Measurements from ENCODE around the gene CCDC148. TPM values are rescaled to one million over a fixed set of nuclear protein-coding genes. Genes with fewer than 3 reads are reported as not detected.

Gene CCDC148
- total and polyA plus RNA-seq, 4 experiments from 2014 or later = not detected

GRCh38 chr2:158217593-158217992 is 239.0 kb downstream of the CCDC148 start:
- peaks cover 0 to 6% (median 4%) of the 10 kb centered on the region in 4 donors for H3K4me1 Mint-ChIP-seq
- intact Hi-C loops (cut with micrococcal nuclease) = no loop called here

GRCh38 chr2:158214431-158214830 is 242.1 kb downstream of the CCDC148 start:
- DNase-seq = no peak

More at GRCh38 chr2:158217593-158217992, 239.0 kb downstream of the CCDC148 start:
- H3K9me3 Mint-ChIP-seq = peaks cover 0 to 5% (median 0%) of the 10 kb centered on the region in 8 donors
- H3K27me3 Mint-ChIP-seq = peaks cover 5 to 9% of the 10 kb centered on the region in 2 donors
- ChIA-PET POLR2A (ENCODE audit: partially characterized antibody) (no interaction called here), CTCF (ENCODE audit: partially characterized antibody) (no interaction called here)
- H3K4me3 ChIP-seq (ENCODE audit: low read length in 2 of 2) = no peak overlapping the region
- H3K4me1 ChIP-seq (ENCODE audit: insufficient read depth, low read length) = no peaks in the 10 kb centered on the region
- no peaks in the 10 kb centered on the region for H3K27me3 ChIP-seq (ENCODE audit: insufficient read depth, low read length)
- H3K27ac Mint-ChIP-seq = no peak overlapping the region
- no peaks in the 10 kb centered on the region for H3K36me3 ChIP-seq (ENCODE audit: insufficient read depth, low read length)
- H3K36me3 Mint-ChIP-seq = peaks cover 0 to 4% of the 10 kb centered on the region in 2 donors
- DNase-seq = no peak
- H3K27ac ChIP-seq (ENCODE audit: low read depth, low read length) = no peak overlapping the region
- H3K9me3 ChIP-seq (ENCODE audit: control insufficient read depth in 1 of 2, low read length in 2 of 2) = no peaks in the 10 kb centered on the region
- H3K4me3 Mint-ChIP-seq = no peak overlapping the region

GRCh38 chr2:158213773-158214172 is 242.8 kb downstream of the CCDC148 start:
- POLR2A ChIA-PET (ENCODE audit: partially characterized antibody) = no interaction called here
- no peak overlapping the region for H3K27ac ChIP-seq (ENCODE audit: low read depth, low read length)
- intact Hi-C loops (cut with micrococcal nuclease) = no loop called here

More at GRCh38 chr2:158214431-158214830, 242.1 kb downstream of the CCDC148 start:
- Mint-ChIP-seq H3K27ac (no peak overlapping the region), H3K27me3 (peaks cover 0 to 2% of the 10 kb centered on the region in 2 donors), H3K4me1 (peaks cover 0 to 6% (median 4%) of the 10 kb centered on the region in 4 donors), H3K36me3 (no peaks in the 10 kb centered on the region), H3K4me3 (no peak overlapping the region), H3K9me3 (peaks cover 0 to 3% (median 0%) of the 10 kb centered on the region in 8 donors)
- Histone ChIP-seq H3K4me1 (ENCODE audit: insufficient read depth, low read length) (no peaks in the 10 kb centered on the region), H3K27me3 (ENCODE audit: insufficient read depth, low read length) (no peaks in the 10 kb centered on the region), H3K4me3 (ENCODE audit: low read length in 2 of 2) (no peak overlapping the region), H3K9me3 (ENCODE audit: control insufficient read depth in 1 of 2, low read length in 2 of 2) (no peaks in the 10 kb centered on the region), H3K27ac (ENCODE audit: low read depth, low read length) (no peak overlapping the region), H3K36me3 (ENCODE audit: insufficient read depth, low read length) (no peaks in the 10 kb centered on the region)
- POLR2A ChIA-PET (ENCODE audit: partially characterized antibody) = no interaction called here
- CTCF ChIA-PET (ENCODE audit: partially characterized antibody) = interaction anchor here (1.3 kb wide), 1 partner anchor 35 kb away, joined by 3 read pairs; no protein-coding TSS in a partner anchor
- intact Hi-C loops (cut with micrococcal nuclease) = no loop called here

GRCh38 chr2:158212301-158212700 is 244.3 kb downstream of the CCDC148 start:
- Histone ChIP-seq H3K4me3 (ENCODE audit: low read length in 2 of 2) (no peak overlapping the region), H3K27me3 (ENCODE audit: insufficient read depth, low read length) (no peaks in the 10 kb centered on the region), H3K4me1 (ENCODE audit: insufficient read depth, low read length) (no peaks in the 10 kb centered on the region), H3K27ac (ENCODE audit: low read depth, low read length) (no peak overlapping the region), H3K36me3 (ENCODE audit: insufficient read depth, low read length) (no peaks in the 10 kb centered on the region), H3K9me3 (ENCODE audit: control insufficient read depth in 1 of 2, low read length in 2 of 2) (no peaks in the 10 kb centered on the region)
- Mint-ChIP-seq H3K36me3 (no peaks in the 10 kb centered on the region), H3K4me1 (peaks cover 0 to 6% (median 4%) of the 10 kb centered on the region in 4 donors), H3K27ac (no peak overlapping the region), H3K27me3 (no peaks in the 10 kb centered on the region), H3K4me3 (no peak overlapping the region), H3K9me3 (no peaks in the 10 kb centered on the region)
- intact Hi-C loops (cut with micrococcal nuclease) = no loop called here
- ChIA-PET POLR2A (ENCODE audit: partially characterized antibody) (no interaction called here), CTCF (ENCODE audit: partially characterized antibody) (no interaction called here)
- no peak for DNase-seq

More at GRCh38 chr2:158213773-158214172, 242.8 kb downstream of the CCDC148 start:
- Histone ChIP-seq H3K36me3 (ENCODE audit: insufficient read depth, low read length) (no peaks in the 10 kb centered on the region), H3K27me3 (ENCODE audit: insufficient read depth, low read length) (no peaks in the 10 kb centered on the region), H3K9me3 (ENCODE audit: control insufficient read depth in 1 of 2, low read length in 2 of 2) (no peaks in the 10 kb centered on the region), H3K4me3 (ENCODE audit: low read length in 2 of 2) (no peak overlapping the region), H3K4me1 (ENCODE audit: insufficient read depth, low read length) (no peaks in the 10 kb centered on the region)
- DNase-seq = no peak
- CTCF ChIA-PET (ENCODE audit: partially characterized antibody) = interaction anchor here (1.3 kb wide), 1 partner anchor 34 kb away, joined by 3 read pairs; no protein-coding TSS in a partner anchor
- H3K4me1 Mint-ChIP-seq = peaks cover 0 to 6% (median 4%) of the 10 kb centered on the region in 4 donors
- no peaks in the 10 kb centered on the region for H3K36me3 Mint-ChIP-seq
- peaks cover 0 to 1% (median 0%) of the 10 kb centered on the region in 8 donors for H3K9me3 Mint-ChIP-seq
- H3K27me3 Mint-ChIP-seq = no peaks in the 10 kb centered on the region
- no peak overlapping the region for H3K27ac Mint-ChIP-seq
- no peak overlapping the region for H3K4me3 Mint-ChIP-seq

GRCh38 chr2:158211502-158211901 is 245.1 kb downstream of the CCDC148 start:
- POLR2A ChIA-PET (ENCODE audit: partially characterized antibody) = no interaction called here
- Histone ChIP-seq H3K9me3 (ENCODE audit: control insufficient read depth in 1 of 2, low read length in 2 of 2) (no peaks in the 10 kb centered on the region), H3K27me3 (ENCODE audit: insufficient read depth, low read length) (no peaks in the 10 kb centered on the region), H3K4me3 (ENCODE audit: low read length in 2 of 2) (no peak overlapping the region), H3K36me3 (ENCODE audit: insufficient read depth, low read length) (no peaks in the 10 kb centered on the region), H3K4me1 (ENCODE audit: insufficient read depth, low read length) (no peaks in the 10 kb centered on the region), H3K27ac (ENCODE audit: low read depth, low read length) (no peak overlapping the region)
- Mint-ChIP-seq H3K9me3 (no peaks in the 10 kb centered on the region), H3K27me3 (no peaks in the 10 kb centered on the region), H3K36me3 (no peaks in the 10 kb centered on the region), H3K4me1 (peaks cover 0 to 6% (median 4%) of the 10 kb centered on the region in 4 donors), H3K27ac (no peak overlapping the region), H3K4me3 (no peak overlapping the region)
- intact Hi-C loops (cut with micrococcal nuclease) = no loop called here
- no peak for DNase-seq
- CTCF ChIA-PET (ENCODE audit: partially characterized antibody) = no interaction called here

- Mint-ChIP-seq H3K4me1 (no peaks in the 10 kb centered on the region), H3K36me3 (no peaks in the 10 kb centered on the region), H3K27me3 (peaks cover 0 to 1% of the 10 kb centered on the region in 2 donors), H3K9me3 (no peaks in the 10 kb centered on the region), H3K27ac (no peak overlapping the region), H3K4me3 (no peak overlapping the region)
- H3K27me3 ChIP-seq (ENCODE audit: insufficient read depth, low read length) = no peaks in the 10 kb centered on the region
- H3K9me3 ChIP-seq (ENCODE audit: control insufficient read depth in 1 of 2, low read length in 2 of 2) = no peaks in the 10 kb centered on the region
- intact Hi-C loops (cut with micrococcal nuclease) = no loop called here
- no peaks in the 10 kb centered on the region for H3K36me3 ChIP-seq (ENCODE audit: insufficient read depth, low read length)
- H3K4me3 ChIP-seq (ENCODE audit: low read length in 2 of 2) = no peak overlapping the region
- CTCF ChIA-PET (ENCODE audit: partially characterized antibody) = no interaction called here
- POLR2A ChIA-PET (ENCODE audit: partially characterized antibody) = no interaction called here
- DNase-seq = no peak
- no peak overlapping the region for H3K27ac ChIP-seq (ENCODE audit: low read depth, low read length)
- H3K4me1 ChIP-seq (ENCODE audit: insufficient read depth, low read length) = no peaks in the 10 kb centered on the region
Measured at GRCh38 chr2:158207354-158207753, 249.2 kb downstream of the CCDC148 start.

GRCh38 chr2:158205215-158205614 is 251.3 kb downstream of the CCDC148 start:
- H3K27me3 ChIP-seq (ENCODE audit: insufficient read depth, low read length) = no peaks in the 10 kb centered on the region
- CTCF ChIA-PET (ENCODE audit: partially characterized antibody) = no interaction called here
- Mint-ChIP-seq H3K4me1 (no peaks in the 10 kb centered on the region), H3K27ac (no peak overlapping the region), H3K36me3 (no peaks in the 10 kb centered on the region), H3K27me3 (peaks cover 0 to 1% of the 10 kb centered on the region in 2 donors), H3K9me3 (no peaks in the 10 kb centered on the region), H3K4me3 (no peak overlapping the region)
- no peak for DNase-seq
- H3K9me3 ChIP-seq (ENCODE audit: control insufficient read depth in 1 of 2, low read length in 2 of 2) = no peaks in the 10 kb centered on the region
- H3K4me3 ChIP-seq (ENCODE audit: low read length in 2 of 2) = no peak overlapping the region
- no peaks in the 10 kb centered on the region for H3K4me1 ChIP-seq (ENCODE audit: insufficient read depth, low read length)
- no peaks in the 10 kb centered on the region for H3K36me3 ChIP-seq (ENCODE audit: insufficient read depth, low read length)
- no peak overlapping the region for H3K27ac ChIP-seq (ENCODE audit: low read depth, low read length)
- intact Hi-C loops (cut with micrococcal nuclease) = no loop called here
- POLR2A ChIA-PET (ENCODE audit: partially characterized antibody) = no interaction called here

All from CD4-positive, alpha-beta memory T cell (primary cell).